Measurements from ENCODE around the gene ARHGDIB.

- no peak for TF ChIP-seq CTCF (IDR thresholded peaks at IDR 0.05 in 2 of 3, conservative IDR thresholded peaks at IDR 0.05 in 1 of 3; ENCODE audit: control insufficient read depth in 2 of 3, extremely low read depth in 1 of 3, insufficient read depth in 1 of 3, low read depth in 3 of 3, low read length in 3 of 3)
- TF ChIP-seq NRF1 (conservative IDR thresholded peaks at IDR 0.05; ENCODE audit: low read depth, low read length) = no peak
- TF ChIP-seq HDAC2 (IDR thresholded peaks at IDR 0.05) = no peak
- no peak for TF ChIP-seq FOXM1 (IDR thresholded peaks at IDR 0.05; ENCODE audit: low read depth, low read length)
- no peak for TF ChIP-seq BHLHE40 (IDR thresholded peaks at IDR 0.05; ENCODE audit: borderline replicate concordance in 1 of 2, low read depth in 2 of 2, low read length in 1 of 2)
- no peak for TF ChIP-seq ZBTB40 (IDR thresholded peaks at IDR 0.05; ENCODE audit: borderline replicate concordance)
- TF ChIP-seq POLR2A (IDR thresholded peaks at IDR 0.05; ENCODE audit: low read depth, low read length) = no peak
- no peak for TF ChIP-seq NR2C2 (IDR thresholded peaks at IDR 0.05; ENCODE audit: borderline replicate concordance, control insufficient read depth, insufficient read length, low read depth)
- TF ChIP-seq E2F4 (IDR thresholded peaks at IDR 0.05; ENCODE audit: low read depth, low read length) = no peak
- no peak for TF ChIP-seq RAD21 (IDR thresholded peaks at IDR 0.05; ENCODE audit: insufficient read depth, low read depth, low read length)
- TF ChIP-seq STAT3 (IDR thresholded peaks at IDR 0.05; ENCODE audit: low read depth, low read length) = no peak
- no peak for TF ChIP-seq REST (IDR thresholded peaks at IDR 0.05; ENCODE audit: low read depth, low read length)
- no peak for TF ChIP-seq RB1 (IDR thresholded peaks at IDR 0.05; ENCODE audit: borderline replicate concordance)
Measured at GRCh38 chr12:14963520-14963919, 2.1 kb upstream of the ARHGDIB start.

Measured in GM12878 (cell line).